Left ventricle myocardium inferior (tissue), 1 donor: ENCODE results near the gene KCNK5. TPM values are rescaled to one million over a fixed set of nuclear protein-coding genes. Genes with fewer than 3 reads are reported as not detected.

Source experiments
- DNase-seq: peaks from one replicate; pipeline ENCODE4 v3.0.0-alpha.2; 2020
- H3K27ac ChIP-seq: fragments of 200-600 bp; replicated peaks from 2 replicates; pipeline ENCODE4 v1.8.0; 2021
- H3K27me3 ChIP-seq: fragments of 200-600 bp; 2 replicates; pipeline ENCODE4 v1.8.0; 2021; ENCODE audit warnings: low read depth
- H3K36me3 ChIP-seq: fragments of 200-600 bp; 2 replicates; pipeline ENCODE4 v1.8.0; 2021
- H3K4me1 ChIP-seq: fragments of 200-600 bp; 2 replicates; pipeline ENCODE4 v1.8.0; 2021
- H3K4me3 ChIP-seq: fragments of 200-600 bp; 2 replicates; pipeline ENCODE4 v1.8.0; 2021; ENCODE audit warnings: mild to moderate bottlenecking, moderate library complexity
- H3K9me3 ChIP-seq: fragments of 200-600 bp; replicated peaks from 2 replicates; pipeline ENCODE4 v1.8.0; 2021
- intact Hi-C: fragments of 100-400 bp; cut with micrococcal nuclease; formaldehyde crosslinking; loops from one replicate; pipeline ENCODE4 v1.11.0; 2022
- long read RNA-seq: library from polyadenylated mRNA; unstranded; transcript quantifications from one replicate; pipeline ENCODE4 v2.0.0, GENCODE V29; 2021
- total RNA-seq: library from RNA; stranded (reverse); fragmentation: NEBNext Ultra II Directional; extraction: Animal tissue kit (Norgen Biotek cat#: 25700); gene quantifications from one replicate; pipeline ENCODE4 v1.2.1, GENCODE V29; 2021
- TF ChIP-seq, protein P1 (sequence below): fragments of 200-600 bp; IDR thresholded peaks from 2 replicates; pipeline ENCODE4 v1.8.0; 2021; ENCODE audit warnings: antibody characterized with exemption, mild to moderate bottlenecking, borderline replicate concordance
- donor health status: DM: no; HTN: yes; CAD: no; lungs with severe emphysema.

KCNK5 gene, protein sequence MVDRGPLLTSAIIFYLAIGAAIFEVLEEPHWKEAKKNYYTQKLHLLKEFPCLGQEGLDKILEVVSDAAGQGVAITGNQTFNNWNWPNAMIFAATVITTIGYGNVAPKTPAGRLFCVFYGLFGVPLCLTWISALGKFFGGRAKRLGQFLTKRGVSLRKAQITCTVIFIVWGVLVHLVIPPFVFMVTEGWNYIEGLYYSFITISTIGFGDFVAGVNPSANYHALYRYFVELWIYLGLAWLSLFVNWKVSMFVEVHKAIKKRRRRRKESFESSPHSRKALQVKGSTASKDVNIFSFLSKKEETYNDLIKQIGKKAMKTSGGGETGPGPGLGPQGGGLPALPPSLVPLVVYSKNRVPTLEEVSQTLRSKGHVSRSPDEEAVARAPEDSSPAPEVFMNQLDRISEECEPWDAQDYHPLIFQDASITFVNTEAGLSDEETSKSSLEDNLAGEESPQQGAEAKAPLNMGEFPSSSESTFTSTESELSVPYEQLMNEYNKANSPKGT
- 0.47 TPM for total RNA-seq
- long read RNA-seq, partial matches to known transcripts = 0 of 1 reads
- long read RNA-seq, other reads (novel, unspliced or antisense) = 0 of 1 reads

DNA sequence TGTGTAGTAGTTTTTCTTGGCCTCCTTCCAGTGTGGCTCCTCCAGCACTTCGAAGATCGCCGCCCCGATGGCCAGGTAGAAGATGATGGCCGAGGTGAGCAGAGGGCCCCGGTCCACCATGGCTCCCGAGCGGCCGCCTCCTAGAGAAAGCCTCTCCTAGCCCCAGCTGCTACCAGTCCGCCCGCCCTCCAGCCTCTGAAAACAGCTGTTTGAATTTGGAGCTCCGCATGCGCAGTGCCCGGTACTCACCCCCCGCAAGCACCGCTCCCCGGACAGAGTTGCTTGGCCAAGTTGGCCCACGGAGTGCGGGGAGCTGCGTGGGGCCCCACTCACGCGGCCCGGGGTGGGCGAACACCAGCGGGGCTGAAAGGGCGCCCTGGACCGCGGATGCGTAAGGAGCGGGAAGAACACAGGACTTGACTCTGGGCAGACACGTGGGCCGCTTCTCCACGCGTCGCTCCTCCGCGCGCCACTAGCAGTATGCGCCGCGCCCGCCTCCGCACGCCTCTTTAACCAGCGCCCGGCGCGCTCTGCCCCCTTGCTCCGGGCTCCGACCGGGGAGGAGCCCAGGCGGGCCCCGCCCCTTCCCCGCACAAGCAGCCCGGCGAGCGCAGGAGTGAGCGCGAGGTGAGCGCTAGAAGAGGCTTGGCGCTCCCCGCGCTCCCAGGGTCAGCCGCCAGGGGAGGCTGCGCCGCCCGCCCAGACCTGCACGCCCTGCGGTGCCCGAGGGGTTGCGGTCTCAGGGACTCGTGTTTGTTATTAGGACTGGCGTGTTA is at the start of gene KCNK5:
KCNK5 (minus strand) TSS at position 484 of the 776 bp plus-strand sequence; CDS start at position 120, 364 bp downstream.
- Histone ChIP-seq H3K9me3 (no peaks in the 10 kb centered on the region), H3K36me3 (no peaks in the 10 kb centered on the region), H3K27ac (no peak within 1 kb of the TSS), H3K27me3 (peaks cover 69% of the 10 kb centered on the region), H3K4me3 (peak within 1 kb of the TSS; percentile 67), H3K4me1 (peaks cover 17% of the 10 kb centered on the region)
- TF ChIP-seq, protein P1, sequence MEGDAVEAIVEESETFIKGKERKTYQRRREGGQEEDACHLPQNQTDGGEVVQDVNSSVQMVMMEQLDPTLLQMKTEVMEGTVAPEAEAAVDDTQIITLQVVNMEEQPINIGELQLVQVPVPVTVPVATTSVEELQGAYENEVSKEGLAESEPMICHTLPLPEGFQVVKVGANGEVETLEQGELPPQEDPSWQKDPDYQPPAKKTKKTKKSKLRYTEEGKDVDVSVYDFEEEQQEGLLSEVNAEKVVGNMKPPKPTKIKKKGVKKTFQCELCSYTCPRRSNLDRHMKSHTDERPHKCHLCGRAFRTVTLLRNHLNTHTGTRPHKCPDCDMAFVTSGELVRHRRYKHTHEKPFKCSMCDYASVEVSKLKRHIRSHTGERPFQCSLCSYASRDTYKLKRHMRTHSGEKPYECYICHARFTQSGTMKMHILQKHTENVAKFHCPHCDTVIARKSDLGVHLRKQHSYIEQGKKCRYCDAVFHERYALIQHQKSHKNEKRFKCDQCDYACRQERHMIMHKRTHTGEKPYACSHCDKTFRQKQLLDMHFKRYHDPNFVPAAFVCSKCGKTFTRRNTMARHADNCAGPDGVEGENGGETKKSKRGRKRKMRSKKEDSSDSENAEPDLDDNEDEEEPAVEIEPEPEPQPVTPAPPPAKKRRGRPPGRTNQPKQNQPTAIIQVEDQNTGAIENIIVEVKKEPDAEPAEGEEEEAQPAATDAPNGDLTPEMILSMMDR = peak; percentile 61
- peak; percentile 64 for DNase-seq
- intact Hi-C loops = no loop called here

DNA sequence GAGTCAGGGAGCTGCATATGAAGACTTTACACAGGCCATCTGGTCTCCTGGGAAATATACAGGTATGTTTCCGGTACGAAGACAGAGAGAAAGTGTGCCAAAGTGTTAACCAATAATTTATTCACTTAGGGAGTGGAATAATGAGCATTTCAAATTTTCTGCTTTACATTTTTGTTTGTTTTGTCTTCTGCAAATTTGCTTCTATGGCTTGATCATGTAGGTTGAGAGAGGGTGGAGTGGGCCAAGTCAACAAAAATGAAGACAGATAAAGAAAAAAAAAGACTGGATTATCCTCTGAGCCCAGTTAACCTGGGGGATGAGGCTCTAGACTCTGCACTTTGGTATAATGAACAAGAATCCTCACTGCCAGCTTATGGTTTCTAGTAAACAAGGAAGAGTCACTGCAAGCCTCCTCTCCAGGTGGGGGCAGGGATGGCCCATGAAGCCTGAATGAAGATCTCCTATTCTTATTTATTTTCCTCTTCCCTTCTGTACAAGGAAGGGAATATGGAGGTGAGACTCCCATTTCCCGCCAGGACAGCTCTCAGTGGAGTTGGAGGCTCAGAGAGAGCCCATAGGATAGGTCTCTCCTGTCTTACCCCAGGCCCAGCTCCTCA is 47.2 kb upstream of the KCNK5 start:
- Histone ChIP-seq H3K27me3 (peaks cover 30% of the 10 kb centered on the region), H3K9me3 (no peaks in the 10 kb centered on the region), H3K36me3 (no peaks in the 10 kb centered on the region), H3K27ac (no peak overlapping the region), H3K4me3 (no peak overlapping the region), H3K4me1 (no peaks in the 10 kb centered on the region)
- intact Hi-C loops = loop anchor here (10.0 kb wide), 1 partner anchor 92 kb away; no protein-coding TSS in a partner anchor
- DNase-seq = no peak
- TF ChIP-seq, protein P1 = no peak

DNA sequence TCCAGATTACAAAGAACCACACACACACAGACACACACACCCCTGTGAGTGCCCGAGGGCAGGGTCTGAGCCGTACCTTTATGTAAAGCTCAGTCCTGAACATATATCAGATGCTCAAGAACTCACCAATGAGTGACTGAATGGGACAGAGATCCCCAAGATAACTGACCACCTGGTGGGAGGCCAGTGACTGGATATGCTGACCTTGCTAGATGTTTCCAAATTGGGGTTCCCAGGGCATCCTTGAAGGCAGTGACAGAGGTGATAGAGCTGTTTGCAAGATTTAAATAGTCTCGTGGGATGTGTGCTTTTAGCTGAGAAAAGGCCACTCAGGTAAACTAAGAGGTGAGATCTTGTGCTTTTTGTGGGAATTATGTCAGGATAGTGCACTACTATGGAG is 45.6 kb upstream of the KCNK5 start:
- H3K4me3 ChIP-seq = no peak overlapping the region
- no peaks in the 10 kb centered on the region for H3K4me1 ChIP-seq
- TF ChIP-seq, protein P1 = no peak
- no peaks in the 10 kb centered on the region for H3K36me3 ChIP-seq
- no peaks in the 10 kb centered on the region for H3K9me3 ChIP-seq
- H3K27ac ChIP-seq = no peak overlapping the region
- intact Hi-C loops = loop anchor here (10.0 kb wide), 1 partner anchor 90 kb away; no protein-coding TSS in a partner anchor
- H3K27me3 ChIP-seq = peaks cover 19% of the 10 kb centered on the region
- DNase-seq = no peak

DNA sequence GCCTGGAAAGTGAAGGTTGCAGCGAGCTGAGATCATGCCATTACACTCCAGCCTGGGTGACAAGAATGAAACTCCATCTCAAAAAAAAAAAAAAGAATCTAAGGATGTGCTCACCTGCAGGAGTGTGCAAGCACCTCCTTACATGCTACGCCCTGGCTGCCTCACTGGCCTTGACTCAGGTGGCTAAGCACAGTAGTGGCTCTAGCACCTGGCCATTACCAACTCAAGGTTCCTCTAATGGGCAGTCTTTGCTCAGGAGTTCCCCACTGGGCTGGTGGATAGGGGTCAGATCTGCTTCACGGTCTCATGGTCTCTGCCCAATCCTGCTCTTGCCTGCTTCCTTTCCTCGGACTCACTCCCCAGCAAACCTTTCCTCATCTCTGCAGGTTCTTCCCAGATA is 45.2 kb upstream of the KCNK5 start:
- Histone ChIP-seq H3K4me1 (no peaks in the 10 kb centered on the region), H3K27ac (no peak overlapping the region), H3K27me3 (peaks cover 14% of the 10 kb centered on the region), H3K36me3 (no peaks in the 10 kb centered on the region), H3K4me3 (no peak overlapping the region), H3K9me3 (no peaks in the 10 kb centered on the region)
- DNase-seq = no peak
- intact Hi-C loops = loop anchor here (10.0 kb wide), 1 partner anchor 90 kb away; no protein-coding TSS in a partner anchor
- TF ChIP-seq, protein P1 = no peak

DNA sequence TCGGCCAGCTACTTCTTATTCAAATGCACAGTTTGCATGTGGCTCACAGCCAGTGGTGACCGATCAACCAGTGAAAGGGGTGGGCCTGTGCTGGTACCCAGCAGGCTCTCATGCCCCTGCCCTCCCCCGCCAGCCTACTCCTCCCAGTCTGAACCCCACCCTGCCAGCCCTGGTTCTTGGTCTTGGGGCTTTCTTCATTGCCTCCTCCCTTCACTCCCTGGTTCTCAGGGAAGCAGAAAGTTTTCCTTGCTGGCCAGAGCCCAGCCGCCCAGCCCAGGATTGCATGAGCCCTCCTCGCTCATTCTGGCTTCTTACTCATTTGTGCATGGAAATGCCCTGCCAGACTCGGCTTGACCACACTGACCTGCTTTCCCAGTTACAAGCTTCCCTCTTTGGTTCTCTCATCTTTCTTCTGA is 44.1 kb upstream of the KCNK5 start:
- H3K4me3 ChIP-seq = no peak overlapping the region
- H3K4me1 ChIP-seq = no peaks in the 10 kb centered on the region
- H3K36me3 ChIP-seq = no peaks in the 10 kb centered on the region
- DNase-seq = no peak
- H3K27ac ChIP-seq = no peak overlapping the region
- peaks cover 5% of the 10 kb centered on the region for H3K27me3 ChIP-seq
- TF ChIP-seq, protein P1 = no peak
- H3K9me3 ChIP-seq = no peaks in the 10 kb centered on the region
- intact Hi-C loops = loop anchor here (10.0 kb wide), 1 partner anchor 89 kb away; no protein-coding TSS in a partner anchor
